Esophagus squamous epithelium (tissue), 4 donors: Measurements from ENCODE around the gene FAM78B.

Experiments used
- CTCF ChIP-seq, 6 experiments: fragments of 450-650 bp in 4 of 6; fragments of 200-600 bp in 2 of 6; sonication (generic) in 2 of 6; IDR thresholded peaks; one replicate each; pipeline ENCODE4 v1.5.1; 2016 to 2019; ENCODE audit warnings: antibody characterized with exemption in 6 of 6, mild to moderate bottlenecking in 4 of 6, moderate library complexity in 4 of 6
- POLR2A ChIP-seq, 4 donors: fragments of 450-650 bp; IDR thresholded peaks; one replicate each; pipeline ENCODE4 v1.6.1; 2017; ENCODE audit warnings: antibody characterized with exemption in 4 of 4, mild to moderate bottlenecking in 4 of 4, moderate library complexity in 3 of 4

DNA sequence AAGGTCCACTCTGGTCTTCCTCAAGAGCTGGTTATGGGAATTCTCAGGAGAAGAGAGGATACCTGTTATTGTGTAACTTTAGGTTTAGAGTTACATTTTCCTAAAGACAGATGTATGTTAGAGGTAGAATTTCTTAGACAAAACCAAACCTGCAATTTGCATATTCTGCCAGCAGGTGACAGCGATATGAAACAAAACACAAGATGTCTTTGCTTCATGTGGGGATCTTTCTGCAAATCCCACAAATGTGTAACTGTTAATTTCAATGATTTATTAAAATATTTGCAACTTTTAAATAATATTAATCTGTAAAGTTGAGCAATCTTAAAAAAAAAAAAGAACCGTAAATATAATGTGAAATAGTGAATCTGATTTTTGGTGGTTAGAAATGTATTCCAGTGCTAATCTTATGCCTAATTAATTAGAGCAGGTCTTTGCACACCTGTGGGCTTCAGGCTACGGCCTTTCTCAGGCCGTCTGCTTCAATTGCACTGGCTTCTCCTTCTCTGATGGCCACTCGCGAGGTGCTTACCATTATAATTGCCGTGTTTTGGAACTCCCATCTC is 33.4 kb downstream of the FAM78B start:
- TF ChIP-seq CTCF (IDR thresholded peaks at IDR 0.05) = peak in 4 of 6 experiments; percentile 30 to 71 (median 32)
- no peak for TF ChIP-seq POLR2A (IDR thresholded peaks at IDR 0.05)
